ENCODE data around the gene TCF3. TPM values are rescaled to one million over a fixed set of nuclear protein-coding genes. Genes with fewer than 3 reads are reported as not detected.
"Not testable (repeated sequence)": the region's sequence is repeated elsewhere in the genome, so short reads cannot be mapped to it uniquely, and the experiment has no call there.

TCF3 gene
- total RNA-seq, 2 donors from 2014 or later: 91.5 to 332 TPM

DNA sequence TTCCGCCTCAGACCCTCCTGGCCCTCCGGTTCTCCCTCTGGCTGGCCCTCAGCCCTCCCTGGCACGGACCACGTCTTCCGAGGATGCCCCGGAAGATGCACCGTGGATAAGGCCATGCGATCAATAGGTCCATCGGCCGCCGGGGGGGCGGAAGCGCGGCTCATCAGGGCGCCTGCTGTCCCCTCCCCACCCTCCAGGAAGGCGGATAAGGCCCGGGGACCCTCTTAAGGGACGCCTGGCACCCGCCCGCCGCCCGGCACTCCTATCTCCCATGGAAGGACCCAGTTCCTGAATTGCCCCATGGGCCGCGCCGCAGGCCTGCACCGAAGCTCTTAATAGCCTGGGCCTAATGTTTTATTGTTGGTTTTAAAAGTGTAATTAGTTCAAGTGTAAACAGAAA, 46.2 kb upstream of the TCF3 start:
- peaks cover 12% of the 10 kb centered on the region for H3K27me3 ChIP-seq (replicated peaks; ENCODE audit: insufficient read depth)
- H3K27ac ChIP-seq: no peak overlapping the region
- H3K9me3 ChIP-seq: no peaks in the 10 kb centered on the region
- no peak for DNase-seq (ENCODE audit: low spot score)
- H3K4me3 ChIP-seq: no peak overlapping the region
- TF ChIP-seq POLR2AphosphoS5 (IDR thresholded peaks at IDR 0.05): no peak
- TF ChIP-seq, protein P1, sequence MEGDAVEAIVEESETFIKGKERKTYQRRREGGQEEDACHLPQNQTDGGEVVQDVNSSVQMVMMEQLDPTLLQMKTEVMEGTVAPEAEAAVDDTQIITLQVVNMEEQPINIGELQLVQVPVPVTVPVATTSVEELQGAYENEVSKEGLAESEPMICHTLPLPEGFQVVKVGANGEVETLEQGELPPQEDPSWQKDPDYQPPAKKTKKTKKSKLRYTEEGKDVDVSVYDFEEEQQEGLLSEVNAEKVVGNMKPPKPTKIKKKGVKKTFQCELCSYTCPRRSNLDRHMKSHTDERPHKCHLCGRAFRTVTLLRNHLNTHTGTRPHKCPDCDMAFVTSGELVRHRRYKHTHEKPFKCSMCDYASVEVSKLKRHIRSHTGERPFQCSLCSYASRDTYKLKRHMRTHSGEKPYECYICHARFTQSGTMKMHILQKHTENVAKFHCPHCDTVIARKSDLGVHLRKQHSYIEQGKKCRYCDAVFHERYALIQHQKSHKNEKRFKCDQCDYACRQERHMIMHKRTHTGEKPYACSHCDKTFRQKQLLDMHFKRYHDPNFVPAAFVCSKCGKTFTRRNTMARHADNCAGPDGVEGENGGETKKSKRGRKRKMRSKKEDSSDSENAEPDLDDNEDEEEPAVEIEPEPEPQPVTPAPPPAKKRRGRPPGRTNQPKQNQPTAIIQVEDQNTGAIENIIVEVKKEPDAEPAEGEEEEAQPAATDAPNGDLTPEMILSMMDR (IDR thresholded peaks at IDR 0.05): no peak
- no peak for TF ChIP-seq POLR2A (IDR thresholded peaks at IDR 0.05)
- intact Hi-C loops (cut with DNase I): no loop called here
- H3K4me1 ChIP-seq (replicated peaks): no peaks in the 10 kb centered on the region
- H3K36me3 ChIP-seq: no peaks in the 10 kb centered on the region
- 84% methylated on average over 26 of the region's 26 CpGs for WGBS

DNA sequence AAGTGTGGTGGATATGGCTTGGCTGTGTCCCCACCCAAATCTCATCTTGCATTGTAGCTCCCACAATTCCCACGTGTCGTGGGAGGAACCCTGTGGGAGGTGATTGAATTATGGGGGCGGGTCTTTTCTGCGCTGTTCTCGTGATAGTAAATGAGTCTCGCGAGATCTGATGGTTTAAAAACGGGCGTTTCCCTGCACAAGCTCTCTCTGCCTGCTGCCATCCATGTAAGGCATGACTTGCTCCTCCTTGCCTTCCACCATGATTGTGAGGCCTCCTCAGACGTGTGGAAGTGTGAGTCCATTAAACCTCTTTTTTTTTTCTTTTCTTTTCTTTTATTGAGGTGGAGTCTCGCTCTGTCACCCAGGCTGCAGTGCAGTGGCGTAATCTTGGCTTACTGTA, 43.1 kb upstream of the TCF3 start:
- WGBS: 86% methylated on average over 12 of the region's 12 CpGs
- H3K4me1 ChIP-seq (replicated peaks); H3K27ac ChIP-seq; DNase-seq (ENCODE audit: low spot score); H3K4me3 ChIP-seq; H3K9me3 ChIP-seq; H3K36me3 ChIP-seq; intact Hi-C loops (cut with DNase I): not testable (repeated sequence)
- H3K27me3 ChIP-seq (replicated peaks; ENCODE audit: insufficient read depth): peaks cover 18% of the 10 kb centered on the region

DNA sequence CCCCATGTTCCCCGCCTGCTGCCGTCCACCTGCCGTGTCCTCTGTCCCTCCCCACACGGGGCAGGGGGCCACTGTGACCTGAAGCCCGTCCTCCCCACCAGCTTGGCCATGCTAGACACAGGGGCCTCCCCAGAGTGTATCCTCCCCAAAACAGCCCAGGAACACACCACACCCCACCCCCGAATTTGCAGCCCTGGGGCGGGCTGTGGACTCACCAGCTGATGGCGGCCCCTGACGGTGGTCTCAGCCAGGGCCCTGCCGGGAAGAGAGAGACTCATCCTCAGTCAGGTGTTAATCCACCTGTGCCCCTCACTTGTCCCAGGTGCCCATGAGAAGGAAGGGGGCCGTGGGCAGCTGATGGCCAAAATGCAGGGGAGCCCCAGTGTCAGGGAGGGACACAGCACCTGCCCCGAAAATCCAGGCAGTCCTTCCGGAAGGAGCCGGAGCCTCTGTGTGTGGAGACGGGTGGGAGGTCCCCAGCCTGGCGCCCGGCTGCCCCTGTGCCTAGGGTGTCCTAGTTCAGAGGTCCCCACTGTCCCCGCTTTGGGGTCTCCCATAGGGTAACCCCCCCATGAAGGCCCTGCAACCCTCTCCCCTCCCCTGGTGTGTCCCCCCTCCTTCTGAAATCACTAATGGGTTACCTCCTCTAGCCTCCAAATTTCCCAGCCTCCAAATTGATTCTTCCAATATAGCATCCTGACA, 39.3 kb upstream of the TCF3 start:
- no peaks in the 10 kb centered on the region for H3K36me3 ChIP-seq
- no peak for DNase-seq (ENCODE audit: low spot score)
- intact Hi-C loops (cut with DNase I): no loop called here
- no peaks in the 10 kb centered on the region for H3K9me3 ChIP-seq
- H3K4me1 ChIP-seq (replicated peaks): no peaks in the 10 kb centered on the region
- no peak overlapping the region for H3K27ac ChIP-seq
- no peak overlapping the region for H3K4me3 ChIP-seq
- peaks cover 12% of the 10 kb centered on the region for H3K27me3 ChIP-seq (replicated peaks; ENCODE audit: insufficient read depth)
- 63% methylated on average over 14 of the region's 18 CpGs for WGBS
- TF ChIP-seq POLR2A (IDR thresholded peaks at IDR 0.05): no peak
- TF ChIP-seq POLR2AphosphoS5 (IDR thresholded peaks at IDR 0.05): no peak
- TF ChIP-seq, protein P1 (IDR thresholded peaks at IDR 0.05): no peak

DNA sequence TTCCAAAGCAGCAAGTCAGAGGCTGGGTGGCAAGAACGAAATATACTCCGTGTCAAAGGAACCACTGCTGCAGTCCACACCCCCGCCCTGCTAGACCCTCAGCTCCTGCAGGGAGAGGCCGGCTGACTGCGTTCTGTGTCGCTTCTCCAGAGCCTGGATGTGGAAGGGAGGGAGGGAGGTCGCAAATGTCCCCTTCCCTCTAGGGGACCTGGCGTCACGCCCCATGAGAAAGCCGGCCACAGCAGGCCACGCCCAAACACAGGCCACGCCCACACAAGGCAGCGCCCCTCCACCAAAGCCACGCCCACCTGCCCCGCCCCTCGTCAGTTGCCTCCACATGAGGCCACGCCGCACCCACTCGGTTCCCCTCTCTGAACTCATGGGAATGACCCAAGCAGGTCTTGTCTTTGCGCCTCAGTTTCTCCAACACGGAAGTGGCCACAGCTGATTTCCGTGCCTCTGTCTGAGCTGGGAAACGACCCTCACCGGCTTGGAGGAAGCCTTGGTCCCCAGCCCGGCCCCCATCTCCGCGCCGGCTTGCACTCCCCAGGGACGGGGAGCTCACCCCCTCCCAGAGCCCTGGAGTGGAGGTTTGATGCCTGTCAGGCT, 38.4 kb upstream of the TCF3 start:
- no peak for DNase-seq (ENCODE audit: low spot score)
- 12% methylated on average over 29 of the region's 29 CpGs for WGBS
- Histone ChIP-seq H3K27ac (no peak overlapping the region), H3K27me3 (replicated peaks; ENCODE audit: insufficient read depth) (peaks cover 12% of the 10 kb centered on the region), H3K4me1 (replicated peaks) (no peaks in the 10 kb centered on the region), H3K4me3 (no peak overlapping the region), H3K9me3 (no peaks in the 10 kb centered on the region), H3K36me3 (no peaks in the 10 kb centered on the region)
- intact Hi-C loops (cut with DNase I): no loop called here
- TF ChIP-seq POLR2AphosphoS5 (IDR thresholded peaks at IDR 0.05) (no peak), POLR2A (IDR thresholded peaks at IDR 0.05) (no peak)
- TF ChIP-seq, protein P1 (IDR thresholded peaks at IDR 0.05): no peak

DNA sequence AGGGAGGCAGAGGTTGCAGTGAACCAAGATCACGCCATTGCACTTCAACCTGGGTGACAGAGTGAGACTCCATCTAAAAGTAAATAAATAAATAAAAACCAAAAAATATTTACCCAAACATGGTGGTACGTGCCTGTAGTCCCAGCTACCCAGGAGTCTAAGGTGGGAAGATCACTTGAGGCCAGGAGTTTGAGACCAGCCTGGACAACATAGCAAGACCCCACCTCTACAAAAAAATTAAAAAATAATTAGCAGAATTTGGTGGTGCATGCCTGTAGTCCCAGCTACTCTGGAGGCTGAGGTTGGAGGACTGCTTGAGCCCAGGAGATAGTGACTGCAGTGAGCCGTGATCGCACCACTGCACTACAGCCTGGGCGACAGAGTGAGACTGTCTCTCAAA, 33.4 kb upstream of the TCF3 start:
- H3K27me3 ChIP-seq (replicated peaks; ENCODE audit: insufficient read depth); H3K4me3 ChIP-seq; H3K4me1 ChIP-seq (replicated peaks); H3K9me3 ChIP-seq; DNase-seq (ENCODE audit: low spot score); intact Hi-C loops (cut with DNase I); H3K27ac ChIP-seq; H3K36me3 ChIP-seq: not testable (repeated sequence)
- WGBS: 92% methylated on average over 5 of the region's 5 CpGs

DNA sequence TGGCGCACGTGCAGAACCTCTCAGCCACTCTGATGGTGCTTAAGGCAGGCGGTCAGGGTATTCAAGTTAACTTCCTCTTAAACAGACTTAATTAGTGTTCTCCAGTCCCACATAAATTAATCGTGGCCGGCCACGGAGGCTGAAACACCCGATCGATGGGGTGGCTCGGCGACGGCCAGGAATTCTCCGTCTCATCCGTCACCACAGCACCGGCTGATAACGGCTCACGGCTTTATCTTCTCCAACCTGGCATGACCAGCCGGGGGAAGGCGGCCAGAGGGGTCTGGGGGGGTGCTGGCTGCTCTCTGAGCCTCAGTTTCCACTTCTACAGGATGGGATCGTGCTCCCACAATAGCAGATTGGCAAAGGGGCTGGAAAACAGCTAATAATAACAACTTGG, 32.6 kb upstream of the TCF3 start:
- DNase-seq (ENCODE audit: low spot score): no peak
- intact Hi-C loops (cut with DNase I): no loop called here
- TF ChIP-seq POLR2A (IDR thresholded peaks at IDR 0.05) (no peak), POLR2AphosphoS5 (IDR thresholded peaks at IDR 0.05) (no peak)
- TF ChIP-seq, protein P1 (IDR thresholded peaks at IDR 0.05): no peak
- Histone ChIP-seq H3K27me3 (replicated peaks; ENCODE audit: insufficient read depth) (peaks cover 4% of the 10 kb centered on the region), H3K4me1 (replicated peaks) (no peaks in the 10 kb centered on the region), H3K27ac (no peak overlapping the region), H3K36me3 (no peaks in the 10 kb centered on the region), H3K4me3 (no peak overlapping the region), H3K9me3 (no peaks in the 10 kb centered on the region)
- WGBS: 71% methylated on average over 19 of the region's 19 CpGs
